Left ventricle myocardium inferior (tissue), 1 donor: ENCODE data around the gene SELENOM. TPM values are rescaled to one million over a fixed set of nuclear protein-coding genes. Genes with fewer than 3 reads are reported as not detected.
"Not testable (repeated sequence)": the region's sequence is repeated elsewhere in the genome, so short reads cannot be mapped to it uniquely, and the experiment has no call there.

Experiments used
- DNase-seq: peaks from one replicate; pipeline ENCODE4 v3.0.0-alpha.2; 2020
- H3K27ac ChIP-seq: fragments of 200-600 bp; replicated peaks from 2 replicates; pipeline ENCODE4 v1.8.0; 2021
- H3K27me3 ChIP-seq: fragments of 200-600 bp; 2 replicates; pipeline ENCODE4 v1.8.0; 2021; ENCODE audit warnings: low read depth
- H3K36me3 ChIP-seq: fragments of 200-600 bp; 2 replicates; pipeline ENCODE4 v1.8.0; 2021
- H3K4me1 ChIP-seq: fragments of 200-600 bp; 2 replicates; pipeline ENCODE4 v1.8.0; 2021
- H3K4me3 ChIP-seq: fragments of 200-600 bp; 2 replicates; pipeline ENCODE4 v1.8.0; 2021; ENCODE audit warnings: mild to moderate bottlenecking, moderate library complexity
- H3K9me3 ChIP-seq: fragments of 200-600 bp; replicated peaks from 2 replicates; pipeline ENCODE4 v1.8.0; 2021
- intact Hi-C: fragments of 100-400 bp; cut with micrococcal nuclease; formaldehyde crosslinking; loops from one replicate; pipeline ENCODE4 v1.11.0; 2022
- total RNA-seq: library from RNA; stranded (reverse); fragmentation: NEBNext Ultra II Directional; extraction: Animal tissue kit (Norgen Biotek cat#: 25700); gene quantifications from one replicate; pipeline ENCODE4 v1.2.1, GENCODE V29; 2021
- TF ChIP-seq, protein P1 (sequence below): fragments of 200-600 bp; IDR thresholded peaks from 2 replicates; pipeline ENCODE4 v1.8.0; 2021; ENCODE audit warnings: antibody characterized with exemption, mild to moderate bottlenecking, borderline replicate concordance
- donor health status: DM: no; HTN: yes; CAD: no; lungs with severe emphysema.

Gene SELENOM
- total RNA-seq, 1 donor from 2014 or later = 51.5 TPM

DNA sequence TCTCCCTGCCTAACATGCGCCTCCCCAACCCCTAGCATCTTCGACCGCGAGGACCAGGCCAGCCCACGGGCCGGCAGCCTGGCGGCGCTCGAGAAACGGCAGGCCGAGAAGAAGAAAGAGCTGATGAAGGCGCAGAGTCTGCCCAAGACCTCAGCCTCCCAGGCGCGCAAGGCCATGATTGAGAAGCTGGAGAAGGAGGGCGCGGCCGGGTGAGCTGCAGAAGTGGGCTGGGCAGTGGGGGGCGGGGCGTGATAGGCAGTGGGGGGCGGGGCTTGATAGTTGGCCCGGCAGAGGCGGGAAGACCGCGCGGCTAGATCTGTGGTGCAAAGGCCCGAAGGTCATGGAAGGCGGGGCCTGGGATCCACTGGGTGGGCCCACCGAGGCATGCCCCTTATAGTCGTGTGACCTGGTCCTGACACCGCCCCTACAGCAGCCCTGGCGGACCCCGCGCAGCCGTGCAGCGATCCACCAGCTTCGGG, 8.7 kb downstream of the SELENOM start:
- H3K9me3 ChIP-seq = no peaks in the 10 kb centered on the region
- no peak overlapping the region for H3K4me3 ChIP-seq
- no peak for DNase-seq
- no peaks in the 10 kb centered on the region for H3K27me3 ChIP-seq
- TF ChIP-seq, protein P1, sequence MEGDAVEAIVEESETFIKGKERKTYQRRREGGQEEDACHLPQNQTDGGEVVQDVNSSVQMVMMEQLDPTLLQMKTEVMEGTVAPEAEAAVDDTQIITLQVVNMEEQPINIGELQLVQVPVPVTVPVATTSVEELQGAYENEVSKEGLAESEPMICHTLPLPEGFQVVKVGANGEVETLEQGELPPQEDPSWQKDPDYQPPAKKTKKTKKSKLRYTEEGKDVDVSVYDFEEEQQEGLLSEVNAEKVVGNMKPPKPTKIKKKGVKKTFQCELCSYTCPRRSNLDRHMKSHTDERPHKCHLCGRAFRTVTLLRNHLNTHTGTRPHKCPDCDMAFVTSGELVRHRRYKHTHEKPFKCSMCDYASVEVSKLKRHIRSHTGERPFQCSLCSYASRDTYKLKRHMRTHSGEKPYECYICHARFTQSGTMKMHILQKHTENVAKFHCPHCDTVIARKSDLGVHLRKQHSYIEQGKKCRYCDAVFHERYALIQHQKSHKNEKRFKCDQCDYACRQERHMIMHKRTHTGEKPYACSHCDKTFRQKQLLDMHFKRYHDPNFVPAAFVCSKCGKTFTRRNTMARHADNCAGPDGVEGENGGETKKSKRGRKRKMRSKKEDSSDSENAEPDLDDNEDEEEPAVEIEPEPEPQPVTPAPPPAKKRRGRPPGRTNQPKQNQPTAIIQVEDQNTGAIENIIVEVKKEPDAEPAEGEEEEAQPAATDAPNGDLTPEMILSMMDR = no peak
- peak overlapping the region; percentile 51 for H3K27ac ChIP-seq
- peaks cover 93% of the 10 kb centered on the region for H3K4me1 ChIP-seq
- intact Hi-C loops = no loop called here
- peaks cover 100% of the 10 kb centered on the region for H3K36me3 ChIP-seq

DNA sequence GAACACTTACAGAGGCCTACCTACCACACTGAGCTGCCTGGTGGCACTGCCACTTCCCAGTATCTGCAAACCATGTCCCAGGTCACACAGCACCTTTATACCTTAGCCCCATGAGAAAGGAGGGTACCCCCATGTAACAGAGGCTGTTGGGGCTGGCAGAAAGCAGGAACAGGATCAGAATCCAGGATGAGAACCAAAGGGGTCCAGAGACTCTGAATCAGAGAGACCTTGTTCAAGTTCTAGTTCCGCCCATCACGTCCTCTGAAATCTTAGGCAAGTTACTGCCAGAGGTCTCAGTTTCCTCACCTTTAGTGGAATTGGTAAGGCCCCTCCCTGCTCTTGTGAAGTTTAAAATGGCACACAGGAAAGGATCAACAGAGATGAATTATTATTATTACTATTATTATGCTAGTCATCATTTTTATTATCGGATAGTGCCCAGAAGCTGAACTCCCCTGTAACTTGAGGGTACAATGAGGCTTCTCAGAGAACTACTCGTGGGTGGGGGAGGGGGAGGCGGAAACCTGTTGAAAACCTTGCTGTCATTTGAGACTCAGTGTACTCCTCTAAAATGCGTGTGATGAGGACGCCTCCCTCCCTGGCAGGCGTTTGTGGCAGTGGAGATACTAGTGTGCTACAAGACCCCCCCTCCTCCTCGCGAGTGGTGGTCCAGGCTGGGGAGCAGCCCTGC, 9.3 kb downstream of the SELENOM start:
- Histone ChIP-seq H3K36me3 (peaks cover 100% of the 10 kb centered on the region), H3K4me3 (no peak overlapping the region), H3K27me3 (no peaks in the 10 kb centered on the region), H3K9me3 (no peaks in the 10 kb centered on the region), H3K4me1 (peaks cover 93% of the 10 kb centered on the region), H3K27ac (peak overlapping the region; percentile 51)
- no peak for DNase-seq
- intact Hi-C loops = no loop called here
- TF ChIP-seq, protein P1 = no peak

DNA sequence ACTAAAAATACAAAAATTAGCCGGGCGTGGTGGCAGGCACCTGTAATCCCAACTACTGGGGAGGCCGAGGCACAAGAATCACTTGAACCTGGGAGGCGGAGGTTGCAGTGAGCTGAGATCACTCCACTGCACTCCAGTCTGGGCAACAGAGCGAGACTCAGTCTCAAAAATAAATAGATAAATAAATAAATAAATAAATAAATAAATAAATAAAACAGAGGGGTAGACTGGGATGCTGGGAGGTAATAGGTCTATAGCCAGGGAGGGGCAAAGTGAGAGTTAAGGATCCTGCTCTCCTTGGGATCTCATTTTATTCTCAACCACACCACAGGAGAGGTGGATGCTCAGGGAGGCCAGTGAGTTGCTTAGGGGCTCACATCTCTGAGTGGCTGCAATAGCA, 9.8 kb downstream of the SELENOM start:
- H3K4me3 ChIP-seq, DNase-seq, H3K9me3 ChIP-seq, intact Hi-C loops, H3K27me3 ChIP-seq: not testable (repeated sequence)
- Histone ChIP-seq H3K27ac (peak overlapping the region; percentile 40), H3K36me3 (peaks cover 100% of the 10 kb centered on the region), H3K4me1 (peaks cover 93% of the 10 kb centered on the region)

DNA sequence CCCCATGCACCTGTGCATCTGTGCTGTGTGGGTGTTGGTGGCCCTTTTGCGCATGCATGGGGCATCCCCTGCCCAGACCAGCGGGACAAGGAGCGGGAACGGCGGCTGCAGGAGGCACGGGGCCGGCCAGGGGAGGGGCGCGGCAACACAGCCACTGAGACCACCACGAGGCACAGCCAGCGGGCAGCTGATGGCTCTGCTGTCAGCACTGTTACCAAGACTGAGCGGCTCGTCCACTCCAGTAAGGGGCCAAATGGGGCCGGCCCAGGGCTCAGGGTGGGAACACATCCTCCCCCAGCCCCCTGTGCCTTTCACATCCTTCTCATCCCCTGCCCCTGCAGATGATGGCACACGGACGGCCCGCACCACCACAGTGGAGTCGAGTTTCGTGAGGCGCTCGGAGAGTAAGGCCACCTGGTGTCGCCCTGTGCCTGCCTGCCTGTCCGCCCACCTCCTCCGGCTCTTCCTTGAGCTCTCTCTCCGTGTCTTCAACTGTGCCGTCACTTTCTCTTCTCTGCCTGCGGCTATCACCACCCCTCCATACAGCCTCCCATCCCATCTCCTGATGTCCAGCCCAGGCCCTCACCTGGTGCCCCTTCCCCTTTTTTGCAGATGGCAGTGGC, 10.6 kb downstream of the SELENOM start:
- Histone ChIP-seq H3K27ac (peak overlapping the region; percentile 40), H3K36me3 (peaks cover 100% of the 10 kb centered on the region), H3K9me3 (no peaks in the 10 kb centered on the region), H3K27me3 (no peaks in the 10 kb centered on the region), H3K4me1 (peaks cover 93% of the 10 kb centered on the region), H3K4me3 (no peak overlapping the region)
- no peak for DNase-seq
- TF ChIP-seq, protein P1 = no peak
- intact Hi-C loops = no loop called here

DNA sequence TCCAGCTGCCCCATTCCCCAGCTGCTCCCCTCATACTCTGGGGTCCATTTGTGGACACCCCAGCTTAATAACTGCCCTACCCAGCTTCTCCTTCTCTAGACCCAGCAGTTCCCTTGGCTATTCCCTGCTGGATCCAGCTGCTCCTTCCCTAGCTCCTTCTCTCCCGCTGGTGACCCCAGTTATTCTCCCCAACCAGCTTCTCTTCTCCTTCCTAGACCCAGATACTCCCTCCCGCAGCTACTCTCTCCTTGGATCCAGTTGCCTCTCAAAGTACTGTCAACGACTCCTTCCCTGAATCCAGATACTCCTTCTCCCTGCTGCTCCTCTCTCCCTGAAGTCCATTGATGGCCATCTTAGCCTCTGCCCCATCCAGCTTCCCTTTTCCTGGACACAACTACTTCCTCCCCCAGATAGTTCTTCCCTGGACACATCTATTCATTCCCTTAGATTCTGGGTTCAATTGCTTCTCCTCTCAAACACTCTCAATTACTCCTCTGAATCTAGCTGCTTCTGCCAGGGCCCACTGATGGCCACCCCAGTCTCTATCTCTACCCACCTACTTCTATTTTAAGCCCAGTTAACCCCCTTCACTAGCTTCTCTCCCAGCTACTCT, 11.6 kb downstream of the SELENOM start:
- no peak for DNase-seq
- H3K9me3 ChIP-seq = no peaks in the 10 kb centered on the region
- peak overlapping the region; percentile 69 for H3K4me3 ChIP-seq
- TF ChIP-seq, protein P1 = no peak
- H3K27me3 ChIP-seq = no peaks in the 10 kb centered on the region
- intact Hi-C loops = no loop called here
- peaks cover 91% of the 10 kb centered on the region for H3K4me1 ChIP-seq
- peaks cover 100% of the 10 kb centered on the region for H3K36me3 ChIP-seq
- peak overlapping the region; percentile 11 for H3K27ac ChIP-seq
